DOHH2 (cell line): ENCODE measurements around the gene TCF12.

Experiments
- EZH2phosphoT487 ChIP-seq: fragments of 200-600 bp; sonication (generic); IDR thresholded peaks from 2 replicates; pipeline ENCODE4 v1.6.1; 2017; ENCODE audit warnings: borderline replicate concordance, mild to moderate bottlenecking, antibody characterized with exemption, low read length, moderate library complexity, mixed read lengths
- TF ChIP-seq, protein P1 (sequence below): fragments of 200-600 bp; sonication (generic); IDR thresholded peaks from one replicate; pipeline ENCODE4 v1.5.1; 2014; ENCODE audit warnings: antibody characterized with exemption, mild to moderate bottlenecking, low read depth, low read length; ENCODE audit not compliant: poor library complexity, severe bottlenecking

DNA sequence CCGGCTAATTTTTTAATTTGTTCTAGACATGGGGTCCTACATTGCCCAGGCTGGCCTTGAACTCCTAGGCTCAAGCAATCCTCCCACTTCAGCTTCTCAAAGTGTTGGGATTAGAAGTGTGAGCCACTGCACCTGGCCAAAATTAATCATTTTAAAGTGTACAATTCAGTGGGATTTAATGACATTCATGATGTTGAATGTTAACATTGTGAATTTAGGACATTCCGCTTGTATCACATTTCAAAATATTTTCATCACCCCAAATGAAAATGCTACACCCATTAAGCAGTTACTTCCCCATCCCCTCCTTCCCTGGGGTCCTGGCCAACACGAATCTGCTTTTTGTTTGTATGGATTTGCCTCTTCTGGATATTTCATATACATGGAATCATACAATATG is 395.8 kb downstream of the TCF12 start:
- TF ChIP-seq, protein P1, sequence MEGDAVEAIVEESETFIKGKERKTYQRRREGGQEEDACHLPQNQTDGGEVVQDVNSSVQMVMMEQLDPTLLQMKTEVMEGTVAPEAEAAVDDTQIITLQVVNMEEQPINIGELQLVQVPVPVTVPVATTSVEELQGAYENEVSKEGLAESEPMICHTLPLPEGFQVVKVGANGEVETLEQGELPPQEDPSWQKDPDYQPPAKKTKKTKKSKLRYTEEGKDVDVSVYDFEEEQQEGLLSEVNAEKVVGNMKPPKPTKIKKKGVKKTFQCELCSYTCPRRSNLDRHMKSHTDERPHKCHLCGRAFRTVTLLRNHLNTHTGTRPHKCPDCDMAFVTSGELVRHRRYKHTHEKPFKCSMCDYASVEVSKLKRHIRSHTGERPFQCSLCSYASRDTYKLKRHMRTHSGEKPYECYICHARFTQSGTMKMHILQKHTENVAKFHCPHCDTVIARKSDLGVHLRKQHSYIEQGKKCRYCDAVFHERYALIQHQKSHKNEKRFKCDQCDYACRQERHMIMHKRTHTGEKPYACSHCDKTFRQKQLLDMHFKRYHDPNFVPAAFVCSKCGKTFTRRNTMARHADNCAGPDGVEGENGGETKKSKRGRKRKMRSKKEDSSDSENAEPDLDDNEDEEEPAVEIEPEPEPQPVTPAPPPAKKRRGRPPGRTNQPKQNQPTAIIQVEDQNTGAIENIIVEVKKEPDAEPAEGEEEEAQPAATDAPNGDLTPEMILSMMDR, result no peak
- TF ChIP-seq EZH2phosphoT487, result no peak
